C4-2B (cell line): ENCODE data around the gene SPATA25.
A peak's percentile ranks its signal among the peaks of the same experiment; 100 is the strongest.

Experiments used
- H3K27ac ChIP-seq: fragments of 450-650 bp; 2 replicates; pipeline ENCODE4 v1.5.1; 2017
- ZFX ChIP-seq: fragments of 450-650 bp; IDR thresholded peaks from 2 replicates; pipeline ENCODE4 v1.6.1; 2017
- TF ChIP-seq, protein P1 (sequence below): fragments of 450-650 bp; conservative IDR thresholded peaks from 2 replicates; pipeline ENCODE4 v1.5.1; 2017; ENCODE audit warnings: mild to moderate bottlenecking

The SPATA25 gene

DNA sequence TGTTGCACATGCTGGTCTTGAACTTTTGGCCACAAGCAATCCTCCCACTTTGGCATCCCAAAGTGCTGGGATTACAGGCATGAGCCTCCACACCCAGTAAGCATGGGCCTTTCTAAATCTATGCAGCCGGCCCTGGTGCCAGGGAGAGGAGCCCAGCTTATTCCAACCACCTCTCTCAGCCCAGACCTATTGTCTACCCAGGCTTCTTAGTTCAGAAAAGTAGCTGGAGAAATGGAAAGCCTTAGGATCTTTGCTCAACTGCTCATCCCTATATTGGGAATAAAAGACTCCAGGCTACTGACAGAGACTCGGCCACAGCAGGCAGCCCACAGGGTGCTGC, 39.3 kb upstream of the SPATA25 start:
- TF ChIP-seq, protein P1, sequence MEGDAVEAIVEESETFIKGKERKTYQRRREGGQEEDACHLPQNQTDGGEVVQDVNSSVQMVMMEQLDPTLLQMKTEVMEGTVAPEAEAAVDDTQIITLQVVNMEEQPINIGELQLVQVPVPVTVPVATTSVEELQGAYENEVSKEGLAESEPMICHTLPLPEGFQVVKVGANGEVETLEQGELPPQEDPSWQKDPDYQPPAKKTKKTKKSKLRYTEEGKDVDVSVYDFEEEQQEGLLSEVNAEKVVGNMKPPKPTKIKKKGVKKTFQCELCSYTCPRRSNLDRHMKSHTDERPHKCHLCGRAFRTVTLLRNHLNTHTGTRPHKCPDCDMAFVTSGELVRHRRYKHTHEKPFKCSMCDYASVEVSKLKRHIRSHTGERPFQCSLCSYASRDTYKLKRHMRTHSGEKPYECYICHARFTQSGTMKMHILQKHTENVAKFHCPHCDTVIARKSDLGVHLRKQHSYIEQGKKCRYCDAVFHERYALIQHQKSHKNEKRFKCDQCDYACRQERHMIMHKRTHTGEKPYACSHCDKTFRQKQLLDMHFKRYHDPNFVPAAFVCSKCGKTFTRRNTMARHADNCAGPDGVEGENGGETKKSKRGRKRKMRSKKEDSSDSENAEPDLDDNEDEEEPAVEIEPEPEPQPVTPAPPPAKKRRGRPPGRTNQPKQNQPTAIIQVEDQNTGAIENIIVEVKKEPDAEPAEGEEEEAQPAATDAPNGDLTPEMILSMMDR, result no peak
- no peak for TF ChIP-seq ZFX
- no peak overlapping the region for H3K27ac ChIP-seq

DNA sequence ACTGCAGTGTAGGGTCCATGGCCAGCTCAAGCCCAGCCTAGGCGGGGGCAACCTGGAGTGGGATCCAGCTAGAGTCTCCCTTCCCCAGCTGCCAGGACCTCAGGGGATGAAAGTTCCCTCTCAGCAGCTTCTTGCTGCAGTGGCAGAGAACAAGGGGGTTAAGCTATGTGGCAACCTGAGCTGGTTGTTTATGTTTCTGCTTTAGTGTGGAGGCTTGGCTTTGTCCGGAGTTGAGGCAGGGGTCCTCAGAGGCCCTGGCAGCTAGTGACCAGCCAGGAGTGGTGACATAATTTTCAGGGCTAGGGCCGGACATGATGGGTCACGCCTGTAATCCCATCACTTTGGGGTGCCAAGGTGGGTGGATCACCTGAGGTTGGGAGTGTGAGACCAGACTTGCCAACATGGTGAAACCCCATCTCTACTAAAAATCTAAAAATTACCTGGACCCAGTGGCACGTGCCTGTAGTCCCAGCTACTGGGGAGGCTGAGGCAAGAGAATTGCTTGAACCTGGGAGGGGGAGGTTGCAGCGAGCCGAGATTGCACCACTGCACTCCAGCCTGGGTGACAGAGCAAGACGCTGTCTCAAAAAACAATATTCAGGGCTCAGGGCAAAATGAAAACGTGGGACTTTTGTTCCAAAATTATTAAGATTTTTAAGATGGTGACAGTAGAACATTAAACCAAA, 38.5 kb upstream of the SPATA25 start:
- TF ChIP-seq, protein P1, result no peak
- no peak for TF ChIP-seq ZFX
- H3K27ac ChIP-seq, result no peak overlapping the region

DNA sequence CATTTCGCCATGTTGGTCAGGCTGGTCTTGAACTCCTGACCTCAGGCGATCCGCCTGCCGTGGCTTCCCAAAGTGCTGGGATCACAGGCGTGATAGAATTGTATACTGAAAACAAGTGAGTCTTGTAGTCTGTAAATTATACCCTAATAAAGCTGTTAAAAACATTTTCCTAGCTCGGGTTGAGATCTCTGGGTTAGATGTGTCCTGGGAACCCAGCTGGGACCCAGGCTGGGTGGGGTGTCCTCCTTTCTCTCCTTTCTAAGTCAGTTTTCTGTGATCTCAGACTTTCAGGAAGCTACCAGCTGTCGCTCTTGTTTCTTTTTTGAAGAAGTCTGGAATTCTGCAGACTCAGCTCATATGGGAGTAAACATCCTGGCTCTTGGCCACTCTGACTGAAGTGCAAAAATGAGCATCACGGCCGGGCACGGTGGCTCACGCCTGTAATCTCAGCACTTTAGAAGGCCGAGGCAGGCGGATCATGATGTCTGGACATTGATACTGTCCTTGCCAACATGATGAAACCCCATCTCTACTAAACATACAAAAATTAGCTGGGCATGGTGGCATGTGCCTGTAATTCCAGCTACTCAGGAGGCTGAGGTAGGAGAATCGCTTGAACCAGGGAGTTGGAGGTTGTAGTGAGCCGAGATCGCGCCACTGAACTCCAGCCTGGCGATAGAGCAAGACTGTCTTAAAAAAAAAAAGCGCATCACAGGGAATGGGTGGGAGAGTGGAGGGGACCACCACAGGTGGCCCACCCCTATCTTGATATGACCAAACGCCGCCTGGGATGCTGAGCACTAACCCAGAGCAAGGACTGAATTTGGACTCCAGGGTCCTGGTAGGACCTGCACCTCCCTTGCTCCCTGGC, 37.2 kb upstream of the SPATA25 start:
- TF ChIP-seq, protein P1, result no peak
- TF ChIP-seq ZFX, result no peak

DNA sequence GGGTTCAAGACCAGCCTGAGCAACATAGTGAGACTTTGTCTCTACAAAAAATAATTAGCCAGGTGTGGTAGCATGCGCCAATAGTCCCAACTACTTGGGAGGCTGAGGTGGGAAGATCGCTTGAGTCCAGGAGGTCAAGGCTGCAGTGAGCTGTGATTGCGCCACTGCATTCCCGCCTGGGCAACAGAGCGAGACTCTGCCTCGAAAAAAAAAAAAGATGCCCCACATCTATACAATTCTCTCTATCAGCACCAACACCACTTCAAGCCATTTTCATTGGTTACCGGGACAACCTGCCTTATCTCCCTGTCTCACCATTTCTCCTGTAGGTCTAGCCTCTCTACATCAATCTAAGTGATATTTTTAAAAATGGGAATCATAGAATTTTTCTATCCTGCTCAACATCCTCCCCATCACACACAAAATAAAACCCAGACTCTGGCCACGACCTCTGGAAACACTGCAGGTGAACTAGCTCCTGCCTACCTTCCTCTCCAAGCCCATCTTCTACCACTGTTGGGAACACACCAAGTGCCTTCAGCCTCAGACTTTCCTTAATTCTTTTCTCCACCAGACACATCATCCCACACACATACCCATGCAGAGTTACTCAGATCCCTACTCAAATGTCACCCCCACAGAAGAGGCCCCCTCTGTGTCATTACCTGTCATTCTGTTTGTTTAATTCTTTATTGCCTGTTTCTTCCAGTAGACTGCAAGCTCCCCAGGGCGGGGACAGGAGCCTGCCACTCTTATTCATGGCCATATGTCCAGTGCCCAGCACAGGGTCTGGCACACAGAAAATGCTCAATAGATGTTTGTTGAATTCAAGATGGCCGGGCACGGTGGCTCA, 34.1 kb upstream of the SPATA25 start:
- TF ChIP-seq ZFX, result no peak
- TF ChIP-seq, protein P1, result no peak
- no peak overlapping the region for H3K27ac ChIP-seq

More for the DNA sequence above, 37.2 kb upstream of the SPATA25 start:
- peak overlapping the region; percentile 8; the same call in 1 of the 2 replicates for H3K27ac ChIP-seq

DNA sequence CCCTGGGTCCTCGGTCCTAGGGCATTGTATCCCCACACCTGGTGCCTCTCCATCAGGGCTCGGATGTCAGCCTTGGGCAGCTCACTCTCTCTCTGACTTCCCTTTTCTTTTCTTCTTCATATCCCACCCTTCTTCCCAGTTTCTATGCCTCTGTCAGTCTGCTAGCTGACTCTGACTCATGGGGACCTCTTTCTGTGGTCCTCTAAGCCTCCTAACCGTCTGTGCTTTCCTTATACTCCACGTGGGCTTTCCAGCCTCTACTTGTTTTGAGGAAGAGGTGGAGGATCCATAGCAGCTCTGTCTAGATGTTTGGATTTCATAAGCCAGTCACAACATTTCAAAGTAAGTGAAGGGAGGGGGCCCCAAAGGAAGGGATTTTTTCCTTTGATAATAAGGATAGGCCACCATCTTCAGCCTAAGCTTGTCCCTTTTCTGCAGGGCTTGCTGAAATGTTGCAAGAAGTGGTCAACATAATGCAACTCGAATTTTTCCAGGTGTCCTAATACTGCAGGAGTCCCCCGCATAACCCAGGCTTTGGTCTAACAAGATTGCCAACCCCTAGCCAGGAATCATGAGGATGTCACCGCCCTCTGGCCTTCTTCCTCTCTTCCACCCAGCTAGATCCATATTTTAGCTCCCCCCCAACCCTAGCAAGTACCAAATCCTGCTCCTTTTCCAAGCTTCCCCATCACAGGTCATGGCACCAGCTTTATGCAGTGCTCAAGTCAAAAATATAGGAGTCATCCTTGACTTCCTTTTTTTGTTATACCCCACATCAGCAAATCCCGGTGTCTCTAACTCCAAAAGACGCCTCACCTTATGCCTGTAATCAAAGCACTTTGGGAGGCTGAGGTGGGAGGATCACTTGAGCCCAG, 33.3 kb upstream of the SPATA25 start:
- no peak overlapping the region for H3K27ac ChIP-seq

More for the DNA sequence above, 33.3 kb upstream of the SPATA25 start:
- TF ChIP-seq, protein P1, result no peak
- no peak for TF ChIP-seq ZFX
